Calu3 (cell line): ENCODE measurements around the gene PROZ. TPM values are rescaled to one million over a fixed set of nuclear protein-coding genes. Genes with fewer than 3 reads are reported as not detected.

Experiments used
- BruUV-seq: library from RNA; stranded (reverse); fragments of 400-500 nt; replicated peaks from 2 replicates; lab custom pipeline; 2021; lab: Mats Ljungman, UMichigan
- CTCF ChIA-PET: fragments of 300-600 bp; sonication (Branson Sonifier 250); formaldehyde crosslinking; loops from one replicate; lab custom pipeline; 2022; ENCODE audit warnings: antibody characterized with exemption; lab: Charles Lee
- DNase-seq: peaks from one replicate; pipeline ENCODE4 v3.0.0; 2022
- H3K27ac Mint-ChIP-seq: one replicate; pipeline ENCODE4 v1.8.0; 2022; ENCODE audit warnings: mixed read lengths; ENCODE audit not compliant: unreplicated experiment
- H3K27me3 Mint-ChIP-seq: one replicate; pipeline ENCODE4 v1.8.0; 2022; ENCODE audit warnings: mixed read lengths; ENCODE audit not compliant: unreplicated experiment
- H3K36me3 Mint-ChIP-seq: one replicate; pipeline ENCODE4 v1.8.0; 2022; ENCODE audit warnings: mild to moderate bottlenecking, moderate library complexity, mixed read lengths; ENCODE audit not compliant: insufficient read depth, unreplicated experiment
- H3K4me1 Mint-ChIP-seq: one replicate; pipeline ENCODE4 v1.8.0; 2022; ENCODE audit warnings: mild to moderate bottlenecking, low read depth, mixed read lengths; ENCODE audit not compliant: unreplicated experiment
- H3K4me3 Mint-ChIP-seq: one replicate; pipeline ENCODE4 v1.8.0; 2022; ENCODE audit warnings: mild to moderate bottlenecking, low read depth, moderate library complexity, mixed read lengths; ENCODE audit not compliant: unreplicated experiment
- H3K9me3 Mint-ChIP-seq: one replicate; pipeline ENCODE4 v1.8.0; 2022; ENCODE audit warnings: low read depth, mixed read lengths; ENCODE audit not compliant: unreplicated experiment
- intact Hi-C: fragments of 100-400 bp; cut with micrococcal nuclease; formaldehyde crosslinking; loops from one replicate; pipeline ENCODE4 v1.10.0; 2022; ENCODE audit not compliant: unreplicated experiment
- total RNA-seq: library from RNA; stranded (reverse); gene quantifications from 2 replicates; pipeline ENCODE4 v1.2.3, GENCODE V29; 2022
- TF ChIP-seq, protein P1 (sequence below): fragments of 200-600 bp; IDR thresholded peaks from one replicate; pipeline ENCODE4 v1.8.0; 2022; ENCODE audit warnings: antibody characterized with exemption; ENCODE audit not compliant: unreplicated experiment

The PROZ gene
- total RNA-seq, 1 experiment from 2014 or later = not detected

DNA sequence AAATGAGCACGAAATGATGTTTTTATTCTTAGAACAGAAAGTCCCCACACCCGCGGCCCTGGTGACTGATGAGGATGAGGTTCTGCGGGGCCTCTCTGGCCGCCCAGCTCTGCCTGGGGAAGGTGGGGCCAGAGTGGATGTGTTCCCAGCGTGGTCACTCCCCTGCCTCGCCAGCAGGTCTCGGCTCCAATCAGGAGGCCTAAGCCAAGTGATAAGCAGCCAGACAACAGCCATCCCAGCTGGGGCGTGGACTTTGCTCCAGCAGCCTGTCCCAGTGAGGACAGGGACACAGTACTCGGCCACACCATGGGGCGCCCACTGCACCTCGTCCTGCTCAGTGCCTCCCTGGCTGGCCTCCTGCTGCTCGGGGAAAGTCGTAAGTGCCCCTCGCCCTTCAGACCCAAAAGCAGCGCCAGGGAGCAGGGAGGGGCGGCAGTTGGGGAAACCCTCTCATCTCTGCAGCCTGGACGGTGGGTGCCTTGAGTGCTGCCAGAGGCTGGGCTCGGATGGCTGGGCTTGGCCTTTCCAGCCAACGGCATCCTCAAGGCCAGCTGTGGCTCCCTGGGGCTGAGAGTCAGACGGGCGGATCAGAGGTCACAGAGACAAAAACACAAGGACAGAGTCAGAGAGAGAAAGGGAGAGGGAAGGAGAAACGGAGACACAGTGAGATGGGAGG lies 35.8 kb upstream of the PROZ start, which contains the start of gene F10:
Gene F10 (plus strand): TSS at position 250 of the 676 bp plus-strand sequence. CDS start 57 bp downstream, at position 307.
- intact Hi-C loops = no loop called here
- DNase-seq = peak; percentile 9
- BruUV-seq = no TSS peak
- H3K36me3 Mint-ChIP-seq = no peaks in the 10 kb centered on the region
- CTCF ChIA-PET = no interaction called here
- peaks cover 34% of the 10 kb centered on the region for H3K27me3 Mint-ChIP-seq
- H3K9me3 Mint-ChIP-seq = no peaks in the 10 kb centered on the region
- no peaks in the 10 kb centered on the region for H3K4me1 Mint-ChIP-seq
- H3K4me3 Mint-ChIP-seq = no peak within 1 kb of the TSS
- TF ChIP-seq, protein P1, sequence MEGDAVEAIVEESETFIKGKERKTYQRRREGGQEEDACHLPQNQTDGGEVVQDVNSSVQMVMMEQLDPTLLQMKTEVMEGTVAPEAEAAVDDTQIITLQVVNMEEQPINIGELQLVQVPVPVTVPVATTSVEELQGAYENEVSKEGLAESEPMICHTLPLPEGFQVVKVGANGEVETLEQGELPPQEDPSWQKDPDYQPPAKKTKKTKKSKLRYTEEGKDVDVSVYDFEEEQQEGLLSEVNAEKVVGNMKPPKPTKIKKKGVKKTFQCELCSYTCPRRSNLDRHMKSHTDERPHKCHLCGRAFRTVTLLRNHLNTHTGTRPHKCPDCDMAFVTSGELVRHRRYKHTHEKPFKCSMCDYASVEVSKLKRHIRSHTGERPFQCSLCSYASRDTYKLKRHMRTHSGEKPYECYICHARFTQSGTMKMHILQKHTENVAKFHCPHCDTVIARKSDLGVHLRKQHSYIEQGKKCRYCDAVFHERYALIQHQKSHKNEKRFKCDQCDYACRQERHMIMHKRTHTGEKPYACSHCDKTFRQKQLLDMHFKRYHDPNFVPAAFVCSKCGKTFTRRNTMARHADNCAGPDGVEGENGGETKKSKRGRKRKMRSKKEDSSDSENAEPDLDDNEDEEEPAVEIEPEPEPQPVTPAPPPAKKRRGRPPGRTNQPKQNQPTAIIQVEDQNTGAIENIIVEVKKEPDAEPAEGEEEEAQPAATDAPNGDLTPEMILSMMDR = no peak
- no peak within 1 kb of the TSS for H3K27ac Mint-ChIP-seq

DNA sequence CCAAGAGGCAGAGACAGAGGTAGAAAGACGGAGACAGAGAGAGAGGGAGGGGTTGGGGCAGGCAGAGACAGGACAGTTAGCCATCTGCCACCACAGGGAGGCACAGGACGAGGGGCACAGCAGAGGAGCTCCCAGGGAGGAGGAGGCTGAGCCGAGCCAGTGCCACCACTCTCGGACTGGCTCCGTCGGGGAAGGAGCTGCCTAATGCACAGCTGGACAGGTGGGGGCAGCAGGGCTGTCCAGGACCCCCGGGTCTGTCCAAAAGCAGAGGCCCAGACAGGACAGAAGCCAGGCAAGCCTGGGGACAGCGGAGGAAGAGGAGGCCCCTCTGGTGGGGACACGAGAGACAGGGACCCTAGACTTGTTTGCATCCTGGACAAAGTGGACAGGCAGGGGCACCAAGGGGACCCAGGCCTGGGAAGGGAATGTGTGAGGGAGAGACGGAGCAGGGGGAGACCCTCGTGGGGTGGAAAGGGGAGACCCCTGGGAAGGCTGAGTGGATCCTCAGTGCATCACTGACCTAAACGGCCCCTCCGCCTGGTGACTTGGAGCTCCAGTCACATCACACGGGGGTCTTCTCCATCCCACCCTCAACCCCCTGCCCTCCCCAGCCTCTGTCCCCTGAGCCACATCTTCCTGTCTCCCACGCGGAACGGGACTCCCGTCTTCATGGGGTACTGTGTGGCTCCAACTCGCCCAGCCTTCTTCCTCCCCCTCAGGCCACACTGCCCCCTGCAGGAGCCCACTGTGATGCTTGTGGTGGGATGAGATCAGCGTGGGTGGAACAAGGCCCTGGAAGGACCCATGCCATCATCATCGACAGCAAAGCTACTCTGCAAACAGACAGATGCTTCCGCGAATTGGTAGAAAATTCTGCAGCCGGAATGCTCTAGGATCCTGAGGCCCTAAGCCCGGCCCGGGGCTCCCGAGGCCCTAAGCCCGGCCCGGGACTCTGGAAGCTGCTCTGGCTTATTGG lies 34.9 kb upstream of the PROZ start:
- no peak for DNase-seq
- no peaks in the 10 kb centered on the region for H3K4me1 Mint-ChIP-seq
- H3K27ac Mint-ChIP-seq = no peak overlapping the region
- intact Hi-C loops = no loop called here
- BruUV-seq = no TSS peak
- H3K4me3 Mint-ChIP-seq = no peak overlapping the region
- CTCF ChIA-PET = no interaction called here
- TF ChIP-seq, protein P1 = no peak
- H3K36me3 Mint-ChIP-seq = no peaks in the 10 kb centered on the region
- peaks cover 40% of the 10 kb centered on the region for H3K27me3 Mint-ChIP-seq
- H3K9me3 Mint-ChIP-seq = no peaks in the 10 kb centered on the region

DNA sequence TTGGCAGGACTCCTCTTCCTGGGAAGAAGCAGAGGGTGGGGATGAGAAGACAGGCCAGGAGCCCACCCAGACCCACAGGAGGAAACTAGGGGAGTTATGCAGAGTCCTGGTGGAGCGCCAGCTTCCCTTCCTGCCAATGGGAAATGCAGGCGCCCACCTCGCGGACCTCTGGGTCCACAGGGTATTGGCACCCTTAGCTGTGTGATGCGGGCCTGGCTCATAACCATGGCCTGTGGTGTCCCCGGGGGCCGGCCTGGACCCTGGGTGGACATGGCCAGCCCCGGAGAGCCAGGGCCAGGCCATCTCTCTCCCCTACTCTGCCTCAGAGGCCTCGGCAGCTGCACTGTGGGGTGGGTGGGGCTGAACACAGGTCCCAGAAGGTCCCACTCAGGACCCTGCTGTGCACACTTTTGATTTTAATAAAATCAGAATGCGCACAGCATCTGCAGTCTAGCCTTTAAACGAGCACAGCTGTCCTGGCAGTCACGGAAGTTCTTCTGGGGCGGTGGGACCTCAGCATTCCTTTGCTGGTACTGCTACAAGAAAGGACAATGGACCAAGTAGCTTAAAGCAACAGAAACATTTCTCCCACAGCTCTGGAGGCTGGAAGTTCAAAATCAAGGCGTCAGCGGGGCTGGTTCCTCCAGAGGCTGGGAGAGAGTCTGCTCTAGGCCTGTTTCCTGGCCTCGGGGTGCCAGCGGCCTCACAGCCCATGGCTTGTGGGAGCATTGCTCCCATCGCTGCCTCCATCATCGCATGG lies 34.1 kb upstream of the PROZ start:
- no TSS peak for BruUV-seq
- H3K36me3 Mint-ChIP-seq = no peaks in the 10 kb centered on the region
- H3K4me3 Mint-ChIP-seq = no peak overlapping the region
- H3K4me1 Mint-ChIP-seq = no peaks in the 10 kb centered on the region
- TF ChIP-seq, protein P1 = no peak
- H3K27ac Mint-ChIP-seq = no peak overlapping the region
- DNase-seq = no peak
- intact Hi-C loops = no loop called here
- CTCF ChIA-PET = no interaction called here
- H3K27me3 Mint-ChIP-seq = peaks cover 32% of the 10 kb centered on the region
- H3K9me3 Mint-ChIP-seq = no peaks in the 10 kb centered on the region

DNA sequence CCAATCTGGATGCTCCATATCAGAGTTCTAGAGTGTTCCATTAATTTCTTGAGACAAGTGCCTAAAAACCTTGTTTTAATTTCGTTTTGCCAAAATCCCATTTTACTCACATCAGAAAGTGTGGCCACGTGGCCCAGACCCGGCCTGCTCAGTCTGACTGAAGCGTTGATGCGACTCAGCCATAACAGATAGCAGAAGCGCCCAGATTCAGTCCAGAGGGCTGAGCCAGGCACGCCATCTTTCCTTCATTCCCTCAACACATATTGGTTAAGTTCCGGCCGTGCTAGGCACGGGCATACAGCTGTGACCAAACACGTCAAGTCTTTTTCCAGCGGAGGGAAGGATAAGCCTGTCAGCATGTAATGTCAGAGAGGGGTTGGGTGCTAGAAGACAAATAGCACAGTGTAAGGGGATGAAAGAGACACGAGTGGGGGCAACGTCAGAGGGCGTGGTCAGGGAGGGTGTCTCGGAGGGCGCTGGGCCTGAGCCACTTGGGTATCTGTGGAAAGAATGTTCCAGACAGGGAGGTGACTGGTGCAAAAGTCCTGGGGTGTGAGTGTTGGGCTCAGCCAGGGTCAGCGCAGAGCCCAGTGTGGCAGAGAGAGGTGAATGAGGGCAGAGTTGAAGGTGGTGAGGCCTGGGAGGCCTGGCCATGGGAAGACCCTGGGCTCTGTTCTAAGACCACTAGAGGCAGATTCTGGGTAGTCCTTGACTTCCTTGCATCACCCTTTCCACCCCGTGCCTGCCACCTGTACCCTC lies 32.8 kb upstream of the PROZ start:
- H3K4me1 Mint-ChIP-seq = no peaks in the 10 kb centered on the region
- peaks cover 27% of the 10 kb centered on the region for H3K27me3 Mint-ChIP-seq
- no peak for DNase-seq
- TF ChIP-seq, protein P1 = no peak
- intact Hi-C loops = no loop called here
- H3K4me3 Mint-ChIP-seq = no peak overlapping the region
- CTCF ChIA-PET = no interaction called here
- no TSS peak for BruUV-seq
- H3K27ac Mint-ChIP-seq = no peak overlapping the region
- H3K36me3 Mint-ChIP-seq = no peaks in the 10 kb centered on the region
- H3K9me3 Mint-ChIP-seq = no peaks in the 10 kb centered on the region
